Stimulated activated memory B cell treated with anti-CD40 and anti-IgM and Interleukin-4, amounts not matched to agents 10 μg/mL and 1 μg/mL and 100 μg/mL, for 72 hours (primary cell): ENCODE results near the gene DYNLL2.
"Not testable (repeated sequence)": the region's sequence is repeated elsewhere in the genome, so short reads cannot be mapped to it uniquely, and the experiment has no call there.

ENCODE experiments used
- ATAC-seq: fragments of 150-1000 bp; cut with Tn5 transposase; 2 replicates; pipeline ENCODE4 v1.10.0; 2021
- H3K27ac Mint-ChIP-seq: one replicate; pipeline ENCODE4 v1.8.0; 2022; ENCODE audit warnings: mild to moderate bottlenecking, mixed read lengths
- H3K27me3 Mint-ChIP-seq: one replicate; pipeline ENCODE4 v1.8.0; 2022; ENCODE audit warnings: mixed read lengths
- H3K36me3 Mint-ChIP-seq: one replicate; pipeline ENCODE4 v1.8.0; 2022; ENCODE audit warnings: mixed read lengths
- H3K4me1 Mint-ChIP-seq: one replicate; pipeline ENCODE4 v1.8.0; 2022; ENCODE audit warnings: mixed read lengths
- H3K4me3 Mint-ChIP-seq: one replicate; pipeline ENCODE4 v1.8.0; 2022; ENCODE audit warnings: mild to moderate bottlenecking, moderate library complexity, mixed read lengths
- H3K9me3 Mint-ChIP-seq: one replicate; pipeline ENCODE4 v1.8.0; 2022; ENCODE audit warnings: mixed read lengths

Gene DYNLL2

DNA sequence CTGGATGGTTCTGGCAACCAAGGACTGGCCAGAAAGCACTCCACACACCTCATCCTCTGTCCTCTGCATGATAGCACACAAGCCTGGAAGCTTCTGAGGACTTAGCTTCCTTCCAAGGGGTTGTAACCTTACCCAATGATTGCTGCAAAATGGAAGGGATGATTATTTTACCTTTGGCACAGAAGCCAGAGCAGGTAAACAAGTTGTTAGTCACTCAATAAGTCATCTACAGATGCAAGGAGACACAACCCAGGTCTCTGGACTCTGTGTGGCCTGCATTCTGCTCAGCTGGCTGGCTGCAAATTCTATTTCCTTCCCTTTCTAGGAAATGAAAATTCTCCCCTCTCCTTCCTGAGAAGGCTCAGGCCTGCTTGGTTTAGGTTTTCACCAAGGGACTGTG is 26.7 kb upstream of the DYNLL2 start:
- no peak for ATAC-seq
- no peak overlapping the region for H3K4me3 Mint-ChIP-seq
- no peaks in the 10 kb centered on the region for H3K9me3 Mint-ChIP-seq
- no peaks in the 10 kb centered on the region for H3K4me1 Mint-ChIP-seq
- no peak overlapping the region for H3K27ac Mint-ChIP-seq
- peaks cover 32% of the 10 kb centered on the region for H3K27me3 Mint-ChIP-seq
- no peaks in the 10 kb centered on the region for H3K36me3 Mint-ChIP-seq

DNA sequence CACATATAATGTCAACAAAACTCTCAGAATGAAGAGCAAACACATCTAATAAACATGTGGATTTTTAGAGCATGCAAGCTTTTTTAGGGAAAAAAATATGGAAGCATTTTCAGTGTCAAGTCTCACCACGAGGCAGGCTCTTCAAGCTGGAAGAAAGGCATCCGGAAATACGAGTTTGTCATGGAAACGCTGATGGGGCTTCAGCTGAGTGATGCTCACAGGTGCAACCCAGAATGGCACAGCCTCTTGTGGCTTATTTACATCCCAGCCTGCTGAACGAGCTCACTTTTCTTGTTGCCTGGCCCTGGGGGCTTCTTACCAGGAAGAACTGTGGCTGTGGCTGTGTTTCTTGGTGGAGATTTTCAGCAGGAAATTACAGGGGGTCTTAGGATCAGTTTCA is 24.1 kb upstream of the DYNLL2 start:
- Mint-ChIP-seq H3K27ac (no peak overlapping the region), H3K4me3 (no peak overlapping the region), H3K9me3 (no peaks in the 10 kb centered on the region), H3K27me3 (peaks cover 32% of the 10 kb centered on the region), H3K36me3 (no peaks in the 10 kb centered on the region), H3K4me1 (no peaks in the 10 kb centered on the region)
- no peak for ATAC-seq

- Mint-ChIP-seq H3K4me3 (no peak overlapping the region), H3K4me1 (no peaks in the 10 kb centered on the region), H3K9me3 (no peaks in the 10 kb centered on the region), H3K27ac (no peak overlapping the region), H3K36me3 (no peaks in the 10 kb centered on the region), H3K27me3 (peaks cover 24% of the 10 kb centered on the region)
- no peak for ATAC-seq
Measured at GRCh38 chr17:58060596-58061191, 22.5 kb upstream of the DYNLL2 start.

DNA sequence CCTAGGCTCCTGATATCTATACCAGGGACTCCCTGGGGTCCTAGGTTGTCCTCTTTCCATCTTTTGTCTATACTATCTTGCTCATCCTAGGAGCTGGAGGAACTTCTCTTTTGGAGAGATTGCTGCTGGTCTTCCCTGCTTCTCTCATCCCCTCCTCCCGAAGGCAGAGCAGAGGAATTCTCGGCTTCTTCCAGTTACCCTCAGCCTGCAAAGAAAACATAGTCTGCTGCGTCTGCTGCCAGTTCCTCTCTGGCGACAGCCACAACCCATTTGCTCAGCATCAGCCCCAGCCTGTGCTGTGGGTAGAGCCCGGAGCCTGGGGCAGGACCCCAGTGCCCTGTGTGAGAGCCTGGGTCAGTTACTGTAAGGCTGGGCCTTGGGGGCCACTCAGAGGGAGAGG is 21.5 kb upstream of the DYNLL2 start:
- no peak overlapping the region for H3K27ac Mint-ChIP-seq
- H3K4me1 Mint-ChIP-seq, result no peaks in the 10 kb centered on the region
- no peak for ATAC-seq
- H3K4me3 Mint-ChIP-seq, result no peak overlapping the region
- H3K27me3 Mint-ChIP-seq, result peaks cover 24% of the 10 kb centered on the region
- no peaks in the 10 kb centered on the region for H3K36me3 Mint-ChIP-seq
- H3K9me3 Mint-ChIP-seq, result no peaks in the 10 kb centered on the region

DNA sequence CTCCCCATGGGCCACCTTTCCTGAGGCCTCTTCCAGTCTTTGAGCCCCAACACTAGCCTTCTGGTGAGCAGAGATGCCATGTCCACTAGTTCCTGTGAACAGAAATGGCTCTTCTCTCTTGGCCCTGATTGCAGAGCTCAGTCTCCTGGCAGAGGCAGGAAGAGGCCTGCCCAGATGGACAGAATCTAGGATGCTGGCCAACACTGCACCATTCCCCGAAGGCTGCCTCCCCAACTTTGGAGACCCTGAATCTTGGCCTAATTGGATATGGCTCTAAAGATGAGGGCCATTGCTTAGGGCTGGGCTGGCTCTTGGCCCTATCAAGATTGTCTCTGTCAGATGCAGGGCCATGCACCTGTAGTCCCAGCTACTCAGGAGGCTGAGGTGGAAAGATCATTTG is 18.0 kb upstream of the DYNLL2 start:
- Mint-ChIP-seq H3K27me3 (peaks cover 23% of the 10 kb centered on the region), H3K9me3 (no peaks in the 10 kb centered on the region), H3K4me1 (no peaks in the 10 kb centered on the region), H3K36me3 (no peaks in the 10 kb centered on the region), H3K27ac (no peak overlapping the region), H3K4me3 (no peak overlapping the region)
- no peak for ATAC-seq

DNA sequence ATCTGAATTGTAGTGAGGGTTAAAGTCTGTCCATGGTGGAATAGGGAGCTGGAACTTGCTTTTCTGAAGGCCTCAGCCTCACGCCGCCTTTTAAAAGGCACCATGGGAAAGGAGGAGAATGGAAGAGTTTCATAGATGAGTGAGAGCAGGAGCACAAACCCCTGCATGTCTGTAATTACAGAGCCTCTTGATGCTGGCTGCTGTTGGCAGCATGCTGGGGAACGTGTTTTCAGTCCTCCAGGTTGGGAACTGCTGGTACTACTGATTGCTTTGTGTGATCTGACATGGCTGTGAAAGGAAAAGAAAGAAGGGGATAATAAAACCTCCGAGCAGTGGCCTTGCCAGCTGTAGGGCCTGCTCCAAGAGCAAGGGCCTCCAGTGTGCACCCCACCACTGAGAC is 16.8 kb upstream of the DYNLL2 start:
- ATAC-seq, result no peak
- H3K4me3 Mint-ChIP-seq, result no peak overlapping the region
- H3K9me3 Mint-ChIP-seq, result no peaks in the 10 kb centered on the region
- H3K36me3 Mint-ChIP-seq, result no peaks in the 10 kb centered on the region
- no peaks in the 10 kb centered on the region for H3K4me1 Mint-ChIP-seq
- H3K27ac Mint-ChIP-seq, result no peak overlapping the region
- H3K27me3 Mint-ChIP-seq, result peaks cover 25% of the 10 kb centered on the region

DNA sequence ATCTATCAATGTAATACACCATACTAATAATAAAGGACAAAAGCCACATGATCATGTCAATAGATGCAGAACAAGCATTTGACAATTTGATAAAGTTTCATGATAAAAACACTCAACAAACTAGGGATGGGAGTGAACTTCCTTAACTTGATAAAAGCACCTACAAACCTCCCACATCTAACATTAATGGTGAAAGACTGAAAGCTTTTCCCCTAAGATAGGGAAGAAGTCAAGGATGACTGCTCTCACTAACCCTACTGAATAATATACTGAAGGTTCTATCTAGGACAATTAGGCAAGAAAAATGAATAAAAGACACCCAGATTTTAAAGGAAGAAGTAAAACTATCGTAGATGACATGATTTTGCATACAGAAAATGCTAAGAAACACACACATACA is 10.4 kb upstream of the DYNLL2 start:
- ATAC-seq, result no peak
- no peaks in the 10 kb centered on the region for H3K36me3 Mint-ChIP-seq
- peaks cover 42% of the 10 kb centered on the region for H3K27me3 Mint-ChIP-seq
- no peaks in the 10 kb centered on the region for H3K4me1 Mint-ChIP-seq
- no peak overlapping the region for H3K4me3 Mint-ChIP-seq
- H3K27ac Mint-ChIP-seq, result no peak overlapping the region
- no peaks in the 10 kb centered on the region for H3K9me3 Mint-ChIP-seq

GRCh38 chr17:58073266-58073665 is 10.0 kb upstream of the DYNLL2 start:
- H3K9me3 Mint-ChIP-seq, H3K36me3 Mint-ChIP-seq, H3K4me1 Mint-ChIP-seq, H3K27ac Mint-ChIP-seq, ATAC-seq, H3K4me3 Mint-ChIP-seq: not testable (repeated sequence)
- H3K27me3 Mint-ChIP-seq, result peaks cover 42% of the 10 kb centered on the region

GRCh38 chr17:58074406-58074805 is 8.8 kb upstream of the DYNLL2 start:
- H3K9me3 Mint-ChIP-seq, H3K36me3 Mint-ChIP-seq, H3K4me1 Mint-ChIP-seq, H3K4me3 Mint-ChIP-seq, H3K27ac Mint-ChIP-seq, ATAC-seq: not testable (repeated sequence)
- peaks cover 37% of the 10 kb centered on the region for H3K27me3 Mint-ChIP-seq

GRCh38 chr17:58079300-58080033 is 3.8 kb upstream of the DYNLL2 start:
- Mint-ChIP-seq H3K27ac (no peak overlapping the region), H3K9me3 (no peaks in the 10 kb centered on the region), H3K4me3 (no peak overlapping the region), H3K36me3 (no peaks in the 10 kb centered on the region), H3K27me3 (peaks cover 8% of the 10 kb centered on the region), H3K4me1 (no peaks in the 10 kb centered on the region)
- ATAC-seq, result no peak

DNA sequence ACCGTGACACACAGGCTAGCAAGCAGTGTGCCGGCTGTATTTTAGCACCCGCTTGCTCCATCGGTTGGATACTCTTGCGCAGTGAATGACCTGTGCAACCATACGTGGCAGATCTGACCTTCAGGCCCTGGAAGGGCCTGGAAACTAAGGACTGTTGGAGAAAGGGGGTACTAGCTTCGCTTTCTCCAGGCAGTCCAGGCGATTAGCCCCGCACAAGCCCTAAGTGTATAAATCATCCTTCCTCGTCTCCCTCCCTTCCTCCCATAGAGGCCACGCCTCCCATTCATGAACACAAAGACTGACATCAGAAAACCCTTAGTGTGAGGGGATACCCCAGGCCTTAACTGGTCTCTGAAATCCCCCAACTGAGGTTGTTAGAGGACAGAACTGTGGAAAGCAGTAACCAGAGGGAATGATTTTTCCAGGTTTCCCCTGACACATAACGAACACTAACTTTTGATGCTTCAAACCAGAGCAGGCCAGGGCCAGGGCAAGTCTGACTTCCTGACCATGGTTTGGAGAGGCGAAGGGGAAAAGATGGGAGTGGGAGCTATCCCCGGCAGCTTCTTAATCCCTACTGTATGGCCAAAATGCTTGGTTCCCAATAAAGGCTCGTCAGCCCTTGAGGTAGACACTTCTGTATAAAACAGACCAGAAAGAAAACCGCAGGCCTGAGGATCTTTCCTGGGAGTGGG is 1.4 kb upstream of the DYNLL2 start:
- Mint-ChIP-seq H3K36me3 (peaks cover 1% of the 10 kb centered on the region), H3K27me3 (peaks cover 3% of the 10 kb centered on the region), H3K27ac (no peak overlapping the region), H3K4me1 (peaks cover 11% of the 10 kb centered on the region), H3K4me3 (no peak overlapping the region), H3K9me3 (no peaks in the 10 kb centered on the region)
- ATAC-seq, result no peak

DNA sequence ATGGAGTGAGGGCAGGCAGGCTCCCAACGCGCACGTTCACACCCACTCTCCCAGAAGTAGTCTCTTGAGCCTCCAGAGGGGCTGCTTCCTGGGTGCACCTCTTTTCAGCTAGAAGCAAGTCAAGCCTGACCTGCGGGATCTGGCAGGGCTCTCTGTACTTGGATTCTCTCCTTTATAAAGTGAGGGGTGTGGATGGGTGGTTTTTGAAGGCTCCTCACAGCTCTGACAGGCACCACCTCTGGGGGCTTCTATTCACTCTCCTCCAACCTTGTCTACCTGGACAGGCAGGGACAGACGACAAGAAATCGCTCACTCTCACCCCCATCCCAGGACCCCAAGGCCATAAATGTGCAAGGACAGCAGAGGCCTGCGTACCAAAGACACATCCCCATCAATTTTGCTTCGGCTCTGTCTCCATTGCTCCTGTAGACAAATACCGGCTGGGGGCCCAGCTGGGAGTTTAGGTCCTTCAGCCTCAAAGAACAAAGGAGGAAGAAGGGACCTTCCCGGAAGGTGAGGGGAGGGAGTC is 814 bp upstream of the DYNLL2 start:
- Mint-ChIP-seq H3K9me3 (no peaks in the 10 kb centered on the region), H3K27ac (peak overlapping the region; percentile 84), H3K4me1 (peaks cover 16% of the 10 kb centered on the region), H3K27me3 (no peaks in the 10 kb centered on the region), H3K36me3 (peaks cover 7% of the 10 kb centered on the region), H3K4me3 (peak overlapping the region; percentile 10)
- no peak for ATAC-seq

GRCh38 chr17:58083491-58084316 is 485 bp downstream of the DYNLL2 start:
- Mint-ChIP-seq H3K4me3 (peak overlapping the region; percentile 80), H3K36me3 (peaks cover 19% of the 10 kb centered on the region), H3K4me1 (peaks cover 28% of the 10 kb centered on the region), H3K9me3 (no peaks in the 10 kb centered on the region), H3K27ac (peak overlapping the region; percentile 84), H3K27me3 (no peaks in the 10 kb centered on the region)
- peak; percentile 83 for ATAC-seq

GRCh38 chr17:58084317-58084981 is 1.2 kb downstream of the DYNLL2 start:
- H3K4me3 Mint-ChIP-seq, result peak overlapping the region; percentile 80
- peaks cover 31% of the 10 kb centered on the region for H3K4me1 Mint-ChIP-seq
- H3K9me3 Mint-ChIP-seq, result no peaks in the 10 kb centered on the region
- H3K36me3 Mint-ChIP-seq, result peaks cover 26% of the 10 kb centered on the region
- H3K27ac Mint-ChIP-seq, result peak overlapping the region; percentile 5
- H3K27me3 Mint-ChIP-seq, result no peaks in the 10 kb centered on the region
- no peak for ATAC-seq
